Measurements from ENCODE around the gene CACNA1I.

DNA sequence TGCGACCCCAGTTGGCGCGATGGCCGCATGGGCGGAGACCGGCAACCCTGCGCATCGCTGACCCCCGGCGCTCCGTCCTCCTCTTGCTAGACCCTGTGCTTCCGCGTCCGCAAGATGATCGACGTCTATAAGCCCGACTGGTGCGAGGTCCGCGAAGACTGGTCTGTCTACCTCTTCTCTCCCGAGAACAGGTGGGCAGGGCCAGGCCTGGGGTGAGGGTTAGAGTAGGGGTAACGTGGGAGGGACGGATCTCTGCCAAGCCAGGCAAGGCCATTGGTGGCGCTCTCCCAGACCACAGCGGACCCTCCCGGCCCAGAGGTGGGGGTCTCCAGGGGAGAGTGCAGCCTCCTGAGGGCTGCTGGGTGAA lies 92.1 kb downstream of the CACNA1I start:
- TF ChIP-seq, protein P1, sequence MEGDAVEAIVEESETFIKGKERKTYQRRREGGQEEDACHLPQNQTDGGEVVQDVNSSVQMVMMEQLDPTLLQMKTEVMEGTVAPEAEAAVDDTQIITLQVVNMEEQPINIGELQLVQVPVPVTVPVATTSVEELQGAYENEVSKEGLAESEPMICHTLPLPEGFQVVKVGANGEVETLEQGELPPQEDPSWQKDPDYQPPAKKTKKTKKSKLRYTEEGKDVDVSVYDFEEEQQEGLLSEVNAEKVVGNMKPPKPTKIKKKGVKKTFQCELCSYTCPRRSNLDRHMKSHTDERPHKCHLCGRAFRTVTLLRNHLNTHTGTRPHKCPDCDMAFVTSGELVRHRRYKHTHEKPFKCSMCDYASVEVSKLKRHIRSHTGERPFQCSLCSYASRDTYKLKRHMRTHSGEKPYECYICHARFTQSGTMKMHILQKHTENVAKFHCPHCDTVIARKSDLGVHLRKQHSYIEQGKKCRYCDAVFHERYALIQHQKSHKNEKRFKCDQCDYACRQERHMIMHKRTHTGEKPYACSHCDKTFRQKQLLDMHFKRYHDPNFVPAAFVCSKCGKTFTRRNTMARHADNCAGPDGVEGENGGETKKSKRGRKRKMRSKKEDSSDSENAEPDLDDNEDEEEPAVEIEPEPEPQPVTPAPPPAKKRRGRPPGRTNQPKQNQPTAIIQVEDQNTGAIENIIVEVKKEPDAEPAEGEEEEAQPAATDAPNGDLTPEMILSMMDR (IDR thresholded peaks at IDR 0.05): no peak
- TF ChIP-seq POLR2A (IDR thresholded peaks at IDR 0.05): no peak
